NCI-H1048 (cell line): ENCODE results near the gene ETS1.

ENCODE experiments used
- DNase-seq: peaks from one replicate; lab custom pipeline; 2025; lab: John Stamatoyannopoulos, UW

The ETS1 gene

GRCh38 chr11:128482092-128482491 is 105.3 kb downstream of the ETS1 start:
- DNase-seq: no peak

GRCh38 chr11:128481135-128481534 is 106.2 kb downstream of the ETS1 start:
- no peak for DNase-seq

DNA sequence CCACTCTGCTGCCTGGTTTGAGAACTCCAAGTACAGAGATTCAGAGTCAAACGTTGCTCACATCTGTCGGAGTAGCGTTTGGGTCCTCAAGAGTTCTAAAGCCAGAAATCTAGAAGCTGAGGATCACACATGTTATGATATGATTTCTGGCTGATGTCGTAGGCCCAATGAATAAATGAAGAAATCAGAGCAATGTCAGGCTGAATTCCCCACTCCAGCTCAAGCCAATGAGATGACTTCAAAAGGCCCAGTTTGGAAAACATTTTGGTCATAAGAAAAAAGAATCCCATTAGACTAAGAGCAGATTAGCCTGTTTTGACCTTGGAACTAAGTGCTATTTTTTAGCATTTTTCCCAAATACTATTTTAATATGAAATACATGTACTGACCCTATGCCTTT is 106.7 kb downstream of the ETS1 start:
- DNase-seq: no peak

DNA sequence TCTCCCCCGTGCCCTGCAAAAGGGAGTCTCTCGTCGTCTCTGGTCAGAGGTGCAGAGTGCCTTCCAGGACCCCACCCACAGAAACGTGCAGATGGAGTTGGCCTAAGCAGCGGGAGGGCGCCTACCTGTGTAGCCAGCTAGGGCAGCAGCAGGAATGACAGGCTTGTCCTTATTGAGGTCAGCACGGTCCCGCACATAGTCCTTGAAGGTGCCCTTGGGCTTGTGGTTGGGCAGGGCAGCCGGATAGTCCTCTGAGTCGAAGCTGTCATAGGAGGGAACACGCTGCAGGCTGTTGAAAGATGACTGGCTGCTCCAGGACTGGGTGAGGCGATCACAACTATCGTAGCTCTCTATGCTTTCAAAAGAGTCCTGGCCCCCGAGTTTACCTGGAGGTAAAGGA is 107.3 kb downstream of the ETS1 start:
- DNase-seq: no peak

DNA sequence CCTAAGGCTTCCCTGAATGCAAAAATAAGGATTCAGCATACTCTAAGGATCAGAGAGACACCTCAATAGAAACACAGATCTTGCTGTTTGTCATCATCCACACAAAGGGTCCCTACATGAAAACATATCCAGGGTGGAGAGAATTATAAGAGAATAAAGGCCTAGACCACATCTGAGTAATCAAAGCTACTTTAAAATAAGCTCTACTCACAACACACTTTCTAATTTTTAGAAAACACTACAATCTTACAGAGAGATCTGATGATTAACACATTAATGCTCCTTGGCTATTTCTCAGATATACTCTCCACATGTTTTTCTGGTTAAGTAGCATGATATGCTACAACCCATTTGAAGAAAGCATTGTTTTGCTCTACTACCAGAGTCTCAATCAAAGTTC is 108.2 kb downstream of the ETS1 start:
- DNase-seq: no peak

DNA sequence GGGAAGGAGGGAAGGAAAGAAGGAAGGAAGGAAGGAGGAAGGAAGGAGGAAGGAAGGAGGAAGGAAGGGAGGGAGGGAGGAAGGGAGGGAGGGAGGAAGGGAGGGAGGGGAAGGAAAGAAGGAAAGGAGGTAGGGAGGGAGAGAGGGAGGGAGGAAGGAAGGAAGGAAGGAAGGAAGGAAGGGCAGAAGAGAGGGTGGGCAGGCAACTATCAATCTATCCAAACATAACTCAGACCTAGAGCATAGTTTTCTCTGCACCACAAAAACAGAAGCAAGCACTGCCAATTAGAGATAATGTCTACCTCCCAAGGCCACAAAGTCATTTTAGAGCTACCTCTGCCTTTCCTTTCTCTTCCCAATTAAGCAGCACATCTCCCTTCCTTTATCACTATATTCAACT is 109.1 kb downstream of the ETS1 start:
- DNase-seq: no peak

GRCh38 chr11:128477811-128478210 is 109.5 kb downstream of the ETS1 start:
- DNase-seq: no peak

- no peak for DNase-seq
Observed at GRCh38 chr11:128477278-128477677, 110.1 kb downstream of the ETS1 start.

GRCh38 chr11:128476729-128477128 is 110.6 kb downstream of the ETS1 start:
- DNase-seq: no peak

- no peak for DNase-seq
Observed at GRCh38 chr11:128476049-128476448, 111.3 kb downstream of the ETS1 start.

GRCh38 chr11:128474036-128474874 is 113.1 kb downstream of the ETS1 start:
- DNase-seq: no peak

GRCh38 chr11:128473636-128474035 is 113.7 kb downstream of the ETS1 start:
- no peak for DNase-seq

DNA sequence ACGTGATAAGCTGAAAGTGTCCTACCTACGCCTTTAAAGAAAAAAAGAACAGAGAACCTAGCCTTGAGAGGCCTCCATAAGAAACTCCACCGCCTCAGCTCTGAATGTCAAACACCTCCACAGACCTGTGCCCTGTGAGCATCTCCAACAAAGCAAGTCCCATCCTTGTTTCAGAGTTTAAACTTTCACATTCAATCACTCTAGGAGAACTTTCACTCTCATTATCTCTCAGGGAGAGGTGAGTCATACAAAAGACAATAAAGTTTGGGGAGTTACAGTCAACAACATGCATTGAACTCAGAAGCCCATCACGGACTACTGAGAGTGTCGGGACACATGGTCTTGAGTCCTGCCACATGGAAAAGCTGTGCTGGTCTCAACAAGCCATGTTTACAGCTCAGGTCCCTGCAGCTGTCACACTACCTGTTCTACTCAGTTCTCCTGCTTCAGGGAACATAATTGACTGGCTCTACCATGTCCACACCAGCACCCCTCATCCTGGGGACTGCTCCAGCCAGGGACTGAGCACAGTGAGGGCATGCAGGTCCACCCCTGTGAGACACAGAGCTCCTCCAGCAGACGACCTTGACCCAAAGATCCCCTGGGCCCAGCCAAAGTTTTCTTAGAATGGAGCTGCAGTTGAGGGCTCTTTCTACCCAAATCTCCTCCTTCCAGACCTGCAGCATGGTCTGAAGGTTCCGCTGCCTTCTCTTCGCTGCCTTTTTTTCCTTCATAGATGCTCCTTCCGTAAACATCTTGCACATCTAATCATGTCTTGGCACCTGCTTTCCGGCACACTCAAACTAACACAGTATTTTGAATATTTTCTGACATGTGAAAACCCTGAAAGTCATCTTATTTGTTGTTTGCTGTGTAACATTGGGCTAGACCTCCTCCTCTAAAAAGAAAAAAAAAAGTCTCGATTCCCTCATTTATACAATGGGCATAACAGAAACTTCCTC is 114.9 kb downstream of the ETS1 start:
- no peak for DNase-seq

GRCh38 chr11:128471138-128471661 is 116.2 kb downstream of the ETS1 start:
- DNase-seq: no peak

DNA sequence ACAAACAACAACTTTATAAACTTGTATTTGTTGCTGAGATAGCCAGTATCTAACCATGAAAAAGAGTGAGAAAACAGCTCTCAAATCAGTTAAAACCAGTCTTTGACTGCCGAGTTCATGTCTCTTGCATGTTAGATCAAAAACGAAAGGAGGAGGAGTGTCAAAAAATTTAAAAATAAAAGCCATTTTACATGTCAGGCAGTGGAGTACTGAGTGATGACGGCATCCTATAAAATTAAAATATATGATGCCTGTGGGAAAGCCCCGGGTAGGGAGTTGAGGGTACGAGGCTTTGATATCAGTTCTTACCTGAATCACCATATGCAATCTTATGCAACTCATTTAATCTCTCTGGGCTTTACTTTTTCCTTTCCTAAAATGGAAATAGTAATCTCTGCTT is 117.3 kb downstream of the ETS1 start:
- no peak for DNase-seq

DNA sequence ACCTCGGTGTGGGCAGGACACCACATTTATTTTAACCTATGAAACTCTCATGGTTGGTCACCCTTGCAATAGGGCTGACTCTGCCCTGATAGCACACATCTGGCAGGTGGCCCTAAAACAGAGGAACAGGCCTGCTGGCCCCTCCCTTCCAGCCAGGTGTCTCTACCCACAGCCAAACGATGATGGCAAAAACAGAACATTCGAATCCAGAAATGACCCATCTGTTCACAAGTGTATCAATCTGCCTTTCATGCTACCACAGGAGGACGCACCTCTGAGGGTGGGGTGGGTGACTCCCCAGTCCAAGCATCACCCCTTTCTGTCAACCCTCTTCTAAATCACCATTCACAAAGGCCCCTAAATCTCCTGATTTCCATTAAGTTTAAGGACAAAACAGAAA is 118.1 kb downstream of the ETS1 start:
- no peak for DNase-seq

DNA sequence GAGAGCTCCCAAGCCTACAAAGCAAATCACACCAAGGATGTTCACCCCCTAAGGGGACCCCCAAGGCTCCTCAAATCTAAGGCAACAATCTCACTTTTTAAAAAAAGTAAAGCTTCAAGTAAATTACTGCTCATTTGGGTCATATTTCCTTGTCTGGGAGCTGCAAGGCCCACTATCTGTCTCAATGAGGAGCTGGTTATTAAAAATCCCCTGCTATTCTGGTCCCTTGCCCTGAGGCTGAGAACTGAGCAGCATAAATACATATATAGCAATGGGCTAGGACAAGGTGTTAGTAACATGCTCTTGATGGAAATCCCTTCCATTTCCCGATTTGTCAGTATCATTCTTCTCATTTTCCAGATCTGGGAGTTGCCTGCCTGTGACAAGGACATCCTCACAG is 119.2 kb downstream of the ETS1 start:
- DNase-seq: no peak

DNA sequence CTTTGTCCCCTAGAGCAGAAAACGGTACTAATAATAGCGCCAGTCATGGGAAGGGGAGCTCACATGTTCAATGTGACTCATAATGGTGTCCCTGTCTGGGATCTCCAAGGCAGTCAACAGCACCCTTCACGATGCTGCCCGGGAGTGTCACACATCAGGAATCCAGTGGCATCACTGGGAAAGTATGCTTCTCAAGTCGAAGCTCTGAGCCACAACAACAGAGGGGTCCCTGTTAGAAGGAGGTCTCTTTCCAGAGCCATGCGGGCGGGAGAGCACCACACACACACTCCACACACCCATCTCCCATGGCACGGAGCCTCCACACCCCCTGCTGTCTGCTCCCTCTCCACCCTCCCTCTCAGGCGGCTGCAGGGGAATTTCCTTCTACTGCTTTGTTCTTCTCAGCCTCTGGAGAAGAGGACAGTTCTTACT is 119.7 kb downstream of the ETS1 start:
- no peak for DNase-seq

- DNase-seq: no peak
Observed at GRCh38 chr11:128467041-128467440, 120.3 kb downstream of the ETS1 start.

- DNase-seq: no peak
Observed at GRCh38 chr11:128465946-128466705, 121.2 kb downstream of the ETS1 start.

- DNase-seq: no peak
Observed at GRCh38 chr11:128465531-128465930, 121.8 kb downstream of the ETS1 start.

- DNase-seq: no peak
Observed at GRCh38 chr11:128464878-128465450, 122.4 kb downstream of the ETS1 start.
